GM12878 (cell line): ENCODE data around the gene PDLIM5.

Experiments
- BCLAF1 ChIP-seq: fragments of 450-650 bp; IDR thresholded peaks from 2 replicates; pipeline ENCODE4 v1.6.1; 2017; ENCODE audit warnings: antibody characterized with exemption, mild to moderate bottlenecking, moderate library complexity
- CHD2 ChIP-seq: IDR thresholded peaks from 2 replicates; pipeline ENCODE4 v1.6.1; 2011; ENCODE audit warnings: low read depth, low read length, improper control_type of control experiment, borderline replicate concordance
- CTCF ChIP-seq, 3 experiments: IDR thresholded peaks in 2 of 3; conservative IDR thresholded peaks in 1 of 3; 2 replicates each; pipeline ENCODE4 v1.5.1; 2011; ENCODE audit warnings: low read depth in 3 of 3, low read length in 3 of 3, mild to moderate bottlenecking in 3 of 3, control low read depth in 2 of 3, moderate library complexity in 2 of 3, inconsistent platforms in 1 of 3, mixed read lengths in 1 of 3; ENCODE audit not compliant: control insufficient read depth in 2 of 3, insufficient read depth in 1 of 3; ENCODE audit errors: extremely low read depth in 1 of 3
- EZH2 ChIP-seq: IDR thresholded peaks from 2 replicates; pipeline ENCODE4 v1.6.1; 2012; ENCODE audit warnings: low read depth, mild to moderate bottlenecking, control low read depth, inconsistent platforms, low read length, borderline replicate concordance; ENCODE audit not compliant: control insufficient read depth
- MTA3 ChIP-seq: IDR thresholded peaks from 2 replicates; pipeline ENCODE4 v1.6.1; 2012; ENCODE audit warnings: low read length, inconsistent platforms, borderline replicate concordance
- NRF1 ChIP-seq: conservative IDR thresholded peaks from 2 replicates; pipeline ENCODE4 v1.6.1; 2011; ENCODE audit warnings: mild to moderate bottlenecking, low read depth, low read length, improper control_type of control experiment
- PRDM15 ChIP-seq: fragments of 450-650 bp; formaldehyde crosslinking; IDR thresholded peaks from 2 replicates; pipeline ENCODE4 v1.4.0; 2020; ENCODE audit warnings: mild to moderate bottlenecking, moderate library complexity
- RAD21 ChIP-seq: IDR thresholded peaks from 2 replicates; pipeline ENCODE4 v1.6.1; 2011; ENCODE audit warnings: mild to moderate bottlenecking, low read depth, low read length, moderate library complexity; ENCODE audit not compliant: insufficient read depth
- SMARCA5 ChIP-seq: fragments of 450-650 bp; IDR thresholded peaks from 2 replicates; pipeline ENCODE4 v1.6.1; 2017; ENCODE audit warnings: mild to moderate bottlenecking
- SUPT20H ChIP-seq: IDR thresholded peaks from 2 replicates; pipeline ENCODE4 v1.6.1; 2011; ENCODE audit warnings: low read depth, mild to moderate bottlenecking, low read length, moderate library complexity, borderline replicate concordance; ENCODE audit not compliant: control insufficient read depth
- SUZ12 ChIP-seq: fragments of 200-600 bp; sonication (generic); IDR thresholded peaks from one replicate; pipeline ENCODE4 v1.6.1; 2018; ENCODE audit warnings: antibody characterized with exemption, mild to moderate bottlenecking; ENCODE audit not compliant: unreplicated experiment
- TAF1 ChIP-seq: IDR thresholded peaks from 2 replicates; pipeline ENCODE4 v1.6.1; 2011; ENCODE audit warnings: mild to moderate bottlenecking, low read depth, low read length, borderline replicate concordance
- YY1 ChIP-seq: IDR thresholded peaks from 2 replicates; pipeline ENCODE4 v1.6.1; 2011; ENCODE audit warnings: low read depth, mild to moderate bottlenecking, low read length
- ZBED1 ChIP-seq: IDR thresholded peaks from 2 replicates; pipeline ENCODE4 v1.6.1; 2016; ENCODE audit warnings: borderline replicate concordance

DNA sequence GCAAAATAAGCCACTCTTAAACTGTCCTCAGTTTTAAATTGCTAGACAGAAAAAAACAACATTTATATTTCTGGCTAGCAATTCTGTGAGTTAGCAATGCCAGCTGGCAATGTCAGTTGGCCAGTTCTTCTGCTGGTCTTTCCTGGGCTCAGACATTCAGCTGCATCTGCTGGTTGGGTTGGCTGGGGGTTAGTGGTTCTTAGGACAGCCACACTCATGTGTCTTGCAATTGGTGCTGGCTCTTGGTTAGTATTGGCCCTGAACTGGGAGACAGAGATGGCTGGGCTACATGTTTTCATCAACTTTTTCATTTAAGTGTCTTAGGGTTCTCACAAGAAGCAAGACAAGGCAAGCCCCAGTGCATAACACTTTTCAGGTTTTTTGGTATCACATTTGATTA lies 48.0 kb upstream of the PDLIM5 start:
- TF ChIP-seq SMARCA5 (no peak), SUPT20H (no peak), BCLAF1 (no peak), YY1 (no peak), CTCF (IDR thresholded peaks at IDR 0.05 in 2 of 3, conservative IDR thresholded peaks at IDR 0.05 in 1 of 3; ENCODE audit: control insufficient read depth in 2 of 3, extremely low read depth in 1 of 3, insufficient read depth in 1 of 3, low read depth in 3 of 3, low read length in 3 of 3) (no peak), TAF1 (no peak), RAD21 (no peak), ZBED1 (no peak), SUZ12 (no peak), NRF1 (no peak), PRDM15 (CRISPR knock-in tag) (no peak), CHD2 (no peak), EZH2 (no peak), MTA3 (no peak)
